Measurements from ENCODE around the gene CPTP.

The CPTP gene

DNA sequence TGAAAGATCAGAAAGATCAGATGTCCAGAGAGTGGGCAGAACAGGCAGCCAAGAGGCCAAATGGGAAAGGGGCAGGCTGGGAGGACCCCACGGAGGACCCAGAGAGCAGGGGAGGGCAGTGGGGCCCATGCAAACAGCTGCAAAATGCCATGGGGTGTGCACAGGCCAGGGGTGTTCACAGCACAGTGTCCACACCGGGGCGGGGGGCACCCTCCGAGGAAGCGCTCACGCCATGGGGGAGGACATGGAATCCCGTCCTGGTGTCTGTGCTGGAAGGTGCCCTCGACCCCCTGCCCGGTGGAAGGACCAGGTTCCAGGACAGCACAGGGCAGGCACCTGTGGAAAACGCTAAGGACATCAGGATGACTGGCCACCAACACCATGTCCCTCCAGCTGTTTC lies 1.6 kb upstream of the CPTP start:
- no peak overlapping the region for H3K4me3 ChIP-seq (ENCODE audit: low read depth, low read length)
- TF ChIP-seq, protein P1, sequence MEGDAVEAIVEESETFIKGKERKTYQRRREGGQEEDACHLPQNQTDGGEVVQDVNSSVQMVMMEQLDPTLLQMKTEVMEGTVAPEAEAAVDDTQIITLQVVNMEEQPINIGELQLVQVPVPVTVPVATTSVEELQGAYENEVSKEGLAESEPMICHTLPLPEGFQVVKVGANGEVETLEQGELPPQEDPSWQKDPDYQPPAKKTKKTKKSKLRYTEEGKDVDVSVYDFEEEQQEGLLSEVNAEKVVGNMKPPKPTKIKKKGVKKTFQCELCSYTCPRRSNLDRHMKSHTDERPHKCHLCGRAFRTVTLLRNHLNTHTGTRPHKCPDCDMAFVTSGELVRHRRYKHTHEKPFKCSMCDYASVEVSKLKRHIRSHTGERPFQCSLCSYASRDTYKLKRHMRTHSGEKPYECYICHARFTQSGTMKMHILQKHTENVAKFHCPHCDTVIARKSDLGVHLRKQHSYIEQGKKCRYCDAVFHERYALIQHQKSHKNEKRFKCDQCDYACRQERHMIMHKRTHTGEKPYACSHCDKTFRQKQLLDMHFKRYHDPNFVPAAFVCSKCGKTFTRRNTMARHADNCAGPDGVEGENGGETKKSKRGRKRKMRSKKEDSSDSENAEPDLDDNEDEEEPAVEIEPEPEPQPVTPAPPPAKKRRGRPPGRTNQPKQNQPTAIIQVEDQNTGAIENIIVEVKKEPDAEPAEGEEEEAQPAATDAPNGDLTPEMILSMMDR (IDR thresholded peaks at IDR 0.05; ENCODE audit: borderline replicate concordance, insufficient read depth, low read depth, low read length): no peak

GRCh38 chr1:1324084-1324523 lies 498 bp upstream of the CPTP start:
- TF ChIP-seq, protein P1 (IDR thresholded peaks at IDR 0.05; ENCODE audit: borderline replicate concordance, insufficient read depth, low read depth, low read length): no peak
- H3K4me3 ChIP-seq (ENCODE audit: low read depth, low read length): peak overlapping the region; percentile 84

DNA sequence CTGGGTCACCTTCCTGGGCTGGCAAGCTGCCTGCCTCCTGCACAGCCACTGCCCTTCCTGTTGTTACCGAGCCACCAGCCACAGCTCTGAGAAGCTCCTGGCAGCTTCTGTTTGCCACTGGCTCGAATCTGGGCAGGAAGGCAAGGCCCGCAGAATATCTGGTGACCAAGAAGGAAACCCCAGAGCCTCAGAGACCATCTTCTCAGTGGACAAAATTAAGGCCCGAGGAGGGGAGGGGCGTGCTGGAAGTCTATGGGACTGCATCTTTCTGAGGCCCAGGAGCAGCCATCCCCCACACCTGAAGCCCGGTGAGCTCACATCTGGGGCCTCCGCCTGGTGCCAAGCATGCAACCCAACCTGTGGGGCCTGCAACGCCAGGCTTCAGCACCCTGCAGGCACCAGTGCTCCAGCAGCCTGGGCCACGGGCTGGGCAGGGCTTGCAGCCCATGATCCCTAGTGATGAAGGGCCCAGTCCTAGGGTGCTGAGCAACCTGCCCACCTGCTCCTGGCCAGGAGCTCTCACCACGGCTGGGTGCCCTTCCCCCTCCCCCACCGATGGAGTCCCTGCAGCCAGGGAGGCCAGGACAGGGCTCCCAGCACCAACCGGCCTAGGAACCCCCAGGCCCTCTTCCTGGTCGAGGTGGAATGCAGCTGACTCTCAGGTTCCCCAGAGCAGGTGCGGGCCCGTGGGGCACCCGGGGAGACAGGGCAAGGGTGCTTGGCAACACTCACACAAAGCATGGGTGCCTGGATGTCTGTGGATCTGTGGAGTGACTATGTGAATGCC lies 879 bp downstream of the CPTP start:
- TF ChIP-seq, protein P1 (IDR thresholded peaks at IDR 0.05; ENCODE audit: borderline replicate concordance, insufficient read depth, low read depth, low read length): no peak
- peak overlapping the region; percentile 84 for H3K4me3 ChIP-seq (ENCODE audit: low read depth, low read length)

DNA sequence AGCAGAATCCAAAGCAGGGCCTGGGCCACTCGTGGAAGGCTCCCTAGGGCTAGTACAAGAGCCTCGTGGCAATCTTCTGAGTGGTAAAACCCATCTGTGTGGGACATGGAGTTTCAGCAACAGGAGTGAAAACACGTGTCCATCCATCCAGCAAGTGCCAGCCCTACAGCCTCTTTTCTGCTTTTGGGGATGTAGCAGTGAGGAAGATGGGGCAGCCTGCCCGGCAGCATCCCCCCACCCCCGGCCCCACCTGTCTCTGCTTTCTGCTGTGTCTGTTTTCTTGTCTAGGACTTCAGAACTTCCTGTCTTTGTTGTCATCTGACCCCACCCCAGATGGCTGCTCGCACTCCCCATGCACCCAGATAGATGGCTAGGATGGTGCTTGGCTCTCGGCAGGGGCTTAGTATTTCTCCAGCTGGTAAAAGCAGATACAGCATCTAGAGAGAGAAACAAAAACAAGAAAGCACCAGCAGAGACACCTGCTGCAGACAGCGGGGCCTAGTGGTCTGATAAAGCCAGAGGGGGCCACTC lies 1.5 kb downstream of the CPTP start:
- TF ChIP-seq, protein P1 (IDR thresholded peaks at IDR 0.05; ENCODE audit: borderline replicate concordance, insufficient read depth, low read depth, low read length): no peak
- no peak overlapping the region for H3K4me3 ChIP-seq (ENCODE audit: low read depth, low read length)

GRCh38 chr1:1327291-1327690 lies 2.7 kb downstream of the CPTP start:
- no peak overlapping the region for H3K4me3 ChIP-seq (ENCODE audit: low read depth, low read length)
- TF ChIP-seq, protein P1 (IDR thresholded peaks at IDR 0.05; ENCODE audit: borderline replicate concordance, insufficient read depth, low read depth, low read length): no peak

- TF ChIP-seq, protein P1 (IDR thresholded peaks at IDR 0.05; ENCODE audit: borderline replicate concordance, insufficient read depth, low read depth, low read length): no peak
- H3K4me3 ChIP-seq (ENCODE audit: low read depth, low read length): no peak overlapping the region
Measured at GRCh38 chr1:1328254-1328653, 3.7 kb downstream of the CPTP start.
